GM21529 (cell line): Measurements from ENCODE around the gene WBP1L.
"Not testable (repeated sequence)": the region's sequence is repeated elsewhere in the genome, so short reads cannot be mapped to it uniquely, and the experiment has no call there.

ENCODE experiments used
- ATAC-seq: cut with Tn5 transposase; IDR thresholded peaks from one replicate; pipeline ENCODE4 v1.9.1; 2021; ENCODE audit not compliant: unreplicated experiment

The WBP1L gene

DNA sequence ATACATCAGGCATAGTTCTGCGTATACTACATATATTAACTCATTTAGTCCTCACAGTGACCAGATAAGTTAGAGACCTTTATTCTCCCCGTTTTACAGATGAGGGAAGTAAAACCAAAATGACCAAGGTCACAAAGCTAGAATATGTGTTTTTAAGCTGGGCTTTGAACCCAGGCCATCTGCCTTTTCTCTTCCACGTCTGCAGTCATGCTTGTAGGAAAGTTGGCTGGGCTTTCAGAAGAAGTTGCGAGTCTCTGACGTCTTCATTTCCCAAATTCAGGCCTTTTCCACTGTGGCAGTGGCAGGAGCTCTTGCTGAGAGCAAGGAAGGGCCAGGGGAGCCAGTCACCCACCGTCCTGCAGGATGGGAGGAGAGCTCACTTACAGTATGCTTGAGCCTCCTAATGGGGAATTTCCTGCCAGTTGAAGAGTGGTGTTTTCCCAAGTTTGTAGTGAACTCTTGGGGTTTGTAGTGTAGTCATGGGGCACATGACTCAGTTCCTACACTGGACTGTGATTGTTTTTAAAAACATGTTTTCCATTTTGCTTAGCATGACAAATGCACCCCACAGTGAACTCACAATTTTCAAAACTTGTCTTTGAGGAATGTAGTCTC lies 59.3 kb downstream of the WBP1L start:
- ATAC-seq = no peak

DNA sequence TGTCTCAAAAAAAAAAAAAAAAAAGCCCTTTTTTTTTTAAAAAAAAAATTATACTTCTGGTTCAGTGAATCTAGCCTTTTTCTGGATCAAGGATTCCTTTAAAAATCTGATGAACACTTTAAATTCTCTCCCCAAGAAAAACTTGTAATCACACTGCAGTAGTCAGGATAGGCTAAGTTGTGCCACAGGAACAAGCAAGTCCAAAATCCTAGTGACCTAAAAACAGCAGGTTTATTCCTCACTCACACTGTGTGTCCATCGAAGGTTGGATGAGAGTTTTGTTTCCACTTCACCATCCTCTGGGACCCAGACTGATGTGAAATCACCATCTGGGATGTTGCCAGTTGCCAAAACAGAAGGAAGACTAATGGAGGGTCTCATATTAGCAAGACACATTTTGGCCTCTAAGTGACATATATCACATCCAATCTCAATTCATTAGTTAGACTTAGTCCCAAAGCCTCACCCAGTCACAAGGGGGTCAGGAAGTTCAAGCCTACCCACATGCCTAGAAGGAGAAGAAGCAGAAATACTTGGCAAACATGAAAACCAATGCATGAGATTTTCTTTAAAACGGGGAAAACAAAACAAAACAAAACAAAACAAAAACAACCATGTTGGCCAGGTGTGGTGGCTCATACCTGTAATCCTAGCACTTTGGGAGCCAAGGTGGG lies 60.8 kb downstream of the WBP1L start:
- no peak for ATAC-seq

DNA sequence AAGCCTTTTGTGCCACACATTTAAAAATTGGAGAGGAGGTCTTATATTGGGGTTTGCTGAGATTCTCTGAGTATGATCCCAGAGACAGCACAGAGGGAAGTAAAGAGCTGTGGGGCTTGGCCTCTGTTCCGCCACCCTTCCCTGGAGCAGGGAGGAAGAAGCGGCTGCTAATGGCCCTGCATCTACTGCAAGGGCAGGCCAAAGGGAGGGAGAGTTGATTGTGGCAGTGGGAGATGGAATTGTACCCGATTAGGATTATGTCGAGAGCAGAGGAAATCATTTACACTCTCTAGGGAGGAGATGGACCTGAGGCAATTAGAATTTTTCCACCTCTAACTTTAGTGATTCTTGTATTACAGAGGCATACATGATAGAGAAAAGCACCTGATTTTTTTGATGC lies 64.6 kb downstream of the WBP1L start:
- no peak for ATAC-seq

DNA sequence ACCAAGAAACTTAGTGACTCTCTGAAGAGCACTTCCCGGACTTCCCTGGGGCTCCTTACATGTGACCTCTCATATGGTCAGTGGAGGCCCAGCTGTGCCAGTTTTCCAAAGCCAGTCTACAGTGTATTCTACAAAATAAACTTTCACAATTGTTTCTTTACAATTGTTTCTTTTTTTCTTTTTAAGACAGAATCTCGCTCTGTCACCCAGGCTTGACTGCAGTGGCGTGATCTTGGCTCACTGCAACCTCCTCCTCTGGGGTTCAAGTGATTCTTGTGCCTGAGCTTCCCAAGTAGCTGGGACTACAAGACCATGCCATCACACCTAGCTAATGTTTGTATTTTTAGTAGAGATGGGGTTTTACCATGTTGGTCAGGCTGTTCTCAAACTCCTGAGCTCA lies 67.6 kb downstream of the WBP1L start:
- ATAC-seq = no peak

DNA sequence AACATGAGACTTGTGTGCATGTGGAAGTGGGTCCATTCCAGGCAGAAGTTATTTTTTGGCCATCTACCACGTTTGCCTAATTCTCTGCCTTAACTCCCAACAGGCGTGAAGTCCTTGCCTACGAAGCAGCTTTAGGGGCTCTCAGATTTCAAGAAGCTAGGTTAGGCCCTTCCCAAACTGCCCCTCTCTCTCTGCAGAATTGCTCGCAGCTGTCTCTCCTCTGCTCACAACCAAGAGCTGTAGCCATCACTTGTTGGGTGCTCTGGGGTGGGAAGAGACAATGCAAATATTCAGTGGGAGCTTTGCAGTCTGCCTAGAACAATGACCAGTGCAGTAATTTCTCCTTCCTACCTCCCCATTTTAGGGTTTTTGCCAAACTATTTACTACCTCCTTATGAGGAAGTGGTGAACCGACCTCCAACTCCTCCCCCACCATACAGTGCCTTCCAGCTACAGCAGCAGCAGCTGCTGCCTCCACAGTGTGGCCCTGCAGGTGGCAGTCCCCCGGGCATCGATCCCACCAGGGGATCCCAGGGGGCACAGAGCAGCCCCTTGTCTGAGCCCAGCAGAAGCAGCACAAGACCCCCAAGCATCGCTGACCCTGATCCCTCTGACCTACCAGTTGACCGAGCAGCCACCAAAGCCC lies 68.6 kb downstream of the WBP1L start:
- no peak for ATAC-seq

DNA sequence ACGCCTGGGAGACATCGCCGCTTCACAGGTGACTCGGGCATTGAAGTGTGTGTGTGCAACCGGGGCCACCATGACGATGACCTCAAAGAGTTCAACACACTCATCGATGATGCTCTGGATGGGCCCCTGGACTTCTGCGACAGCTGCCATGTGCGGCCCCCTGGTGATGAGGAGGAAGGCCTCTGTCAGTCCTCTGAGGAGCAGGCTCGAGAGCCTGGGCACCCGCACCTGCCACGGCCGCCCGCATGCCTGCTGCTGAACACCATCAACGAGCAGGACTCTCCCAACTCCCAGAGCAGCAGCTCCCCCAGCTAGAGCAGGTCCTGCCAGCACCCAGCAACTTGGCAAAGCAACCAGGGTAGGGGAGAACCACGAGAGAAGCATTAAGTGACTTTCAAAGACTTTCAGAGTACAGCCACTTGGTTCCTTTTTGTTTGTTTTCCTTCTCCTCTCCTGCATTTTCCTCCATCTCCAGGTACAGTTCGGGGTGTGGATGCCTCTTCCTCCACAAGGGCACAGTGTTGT lies 69.3 kb downstream of the WBP1L start:
- ATAC-seq = no peak

DNA sequence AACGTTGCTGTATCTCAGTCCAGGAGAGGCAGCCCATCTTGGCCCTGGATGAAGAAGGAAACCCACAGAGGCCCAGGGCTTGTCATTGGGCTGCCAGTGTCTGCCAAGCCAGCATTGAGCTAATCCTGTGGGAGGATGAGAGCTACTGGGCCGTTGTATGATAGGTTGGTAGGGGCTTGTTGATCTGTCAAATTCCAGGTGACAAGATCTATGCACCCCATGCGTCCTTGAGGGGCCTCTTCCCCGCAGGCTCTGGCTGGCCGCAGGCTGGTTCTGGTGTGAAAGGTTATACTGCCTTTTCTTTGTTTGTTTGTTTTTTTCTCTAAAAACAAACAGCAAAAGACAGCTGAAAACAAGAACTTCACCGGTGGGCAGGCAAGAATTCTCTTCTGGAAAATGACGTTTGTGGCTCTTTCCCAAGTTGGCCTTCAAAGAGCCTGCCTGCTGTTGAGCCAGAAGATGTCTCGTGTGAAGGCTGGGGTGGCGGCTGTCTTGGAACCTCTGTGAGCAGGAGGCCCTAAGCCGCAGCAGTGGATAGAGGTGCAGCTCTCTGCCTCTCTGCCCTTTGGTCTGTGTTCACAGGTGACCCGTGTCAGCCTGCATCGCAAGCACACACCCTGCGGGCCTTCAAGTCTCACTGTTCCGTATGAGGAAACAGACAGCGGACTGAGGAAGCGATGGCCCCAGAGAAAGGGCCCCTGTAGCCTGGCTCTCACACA lies 70.1 kb downstream of the WBP1L start:
- no peak for ATAC-seq

DNA sequence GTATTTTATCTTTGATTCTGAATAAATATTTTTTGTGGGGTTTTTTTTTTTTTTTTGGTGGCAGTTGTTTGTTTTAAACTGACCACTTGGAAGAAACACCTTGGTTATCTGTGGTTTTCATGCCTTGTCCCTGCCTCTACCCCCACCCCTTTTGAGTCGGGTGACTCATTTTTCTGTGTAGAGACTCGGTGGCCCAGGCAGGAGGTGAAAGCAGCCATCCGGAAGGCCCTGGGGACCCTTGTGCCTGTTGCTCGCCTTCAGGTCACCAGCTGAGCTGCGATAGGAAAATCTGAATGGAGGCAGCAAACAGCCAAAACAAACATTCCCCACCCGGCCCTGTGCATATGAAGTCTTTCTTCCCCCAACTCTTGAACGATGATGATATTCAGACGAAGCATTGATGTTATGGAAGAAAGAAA lies 70.7 kb downstream of the WBP1L start:
- ATAC-seq = no peak

DNA sequence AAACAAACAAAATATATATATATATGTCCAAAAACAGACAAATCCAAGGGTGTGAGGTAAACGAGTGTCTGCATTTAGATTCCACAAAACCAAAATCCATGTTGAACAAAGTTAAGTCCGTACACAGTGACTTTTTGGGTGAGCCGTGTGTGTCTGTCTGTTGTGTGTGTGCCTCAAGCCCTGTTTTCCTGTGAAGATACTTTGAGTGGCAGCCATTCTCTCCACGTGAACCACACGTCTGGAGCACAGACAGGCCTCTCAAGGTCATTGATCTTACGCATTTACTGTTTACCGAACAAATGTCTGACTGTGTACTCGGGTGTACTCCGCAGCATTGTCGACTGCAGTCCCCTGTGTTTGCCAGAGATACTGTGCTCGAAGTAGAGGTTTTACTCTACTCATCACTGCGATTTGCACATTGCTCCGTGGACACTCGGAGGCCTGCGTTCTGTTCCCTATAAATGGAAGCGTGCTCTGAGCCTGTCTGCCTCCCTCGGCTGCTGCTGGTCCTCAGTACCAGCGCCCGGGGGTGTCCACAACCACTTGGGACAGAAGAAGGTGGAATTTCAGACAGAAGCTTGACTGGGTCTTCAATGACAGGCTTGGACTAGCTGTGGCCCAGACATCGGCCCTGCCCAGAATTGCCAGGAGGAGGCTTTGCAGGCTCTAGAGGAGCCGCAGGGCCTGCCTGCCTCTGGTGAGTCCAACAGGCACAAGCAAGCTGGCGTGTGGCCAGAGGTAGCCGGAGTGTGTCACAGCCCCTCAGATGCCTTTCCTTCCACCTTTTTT lies 71.3 kb downstream of the WBP1L start:
- no peak for ATAC-seq

DNA sequence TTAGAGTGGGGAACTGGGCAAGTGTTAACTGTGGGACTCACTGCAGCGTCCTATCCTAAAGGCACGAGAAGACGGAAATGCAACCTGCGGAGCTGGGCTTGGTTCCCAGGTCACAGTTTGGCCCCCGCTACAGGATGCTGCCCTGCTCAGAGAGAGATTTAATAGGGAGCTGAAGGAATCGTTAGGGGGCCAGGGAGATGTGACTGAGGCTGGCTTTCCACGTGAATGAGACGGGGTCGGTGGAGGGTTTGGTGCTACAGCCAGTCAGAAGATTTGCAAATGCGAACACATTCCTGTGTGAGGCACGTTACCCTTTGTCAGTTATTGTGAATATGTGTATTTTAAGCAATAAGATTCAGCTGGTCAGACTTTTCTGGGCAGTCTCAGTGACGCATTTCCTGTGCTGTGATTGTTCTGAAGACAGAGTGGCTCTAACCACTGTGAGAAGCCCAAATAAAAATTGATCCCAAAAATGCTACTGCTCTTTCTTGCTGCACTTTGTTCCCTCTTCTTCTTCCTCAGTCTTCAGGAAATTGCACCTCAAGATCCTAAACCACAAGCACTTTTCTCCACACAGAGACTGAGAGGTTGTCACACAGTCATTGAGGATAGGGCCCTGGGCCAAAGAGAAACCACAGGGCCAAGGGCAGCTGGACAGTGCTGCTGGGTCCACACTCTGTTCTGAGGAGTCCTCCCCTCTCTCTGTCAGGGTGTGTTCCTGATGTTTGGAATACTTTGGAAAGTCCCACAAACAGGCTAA lies 72.2 kb downstream of the WBP1L start:
- ATAC-seq = no peak

DNA sequence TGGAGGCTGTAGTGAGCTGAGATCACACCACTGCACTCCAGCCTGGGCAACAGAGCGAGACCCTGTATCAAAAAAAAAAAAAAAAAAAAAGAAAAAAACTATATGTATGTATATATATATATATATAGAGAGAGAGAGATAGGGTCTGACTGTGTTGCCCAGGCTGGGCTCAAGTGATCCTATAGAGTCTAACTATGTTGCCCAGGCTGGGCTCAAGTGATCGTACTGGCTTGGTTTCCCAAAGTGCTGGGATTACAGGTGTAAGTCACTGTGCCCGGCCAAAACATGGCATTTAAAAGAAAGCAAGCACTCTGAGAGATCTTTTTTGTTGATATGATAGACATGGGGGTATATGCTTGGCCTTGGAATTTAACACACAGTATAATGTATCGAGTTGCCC lies 73.4 kb downstream of the WBP1L start:
- no peak for ATAC-seq

DNA sequence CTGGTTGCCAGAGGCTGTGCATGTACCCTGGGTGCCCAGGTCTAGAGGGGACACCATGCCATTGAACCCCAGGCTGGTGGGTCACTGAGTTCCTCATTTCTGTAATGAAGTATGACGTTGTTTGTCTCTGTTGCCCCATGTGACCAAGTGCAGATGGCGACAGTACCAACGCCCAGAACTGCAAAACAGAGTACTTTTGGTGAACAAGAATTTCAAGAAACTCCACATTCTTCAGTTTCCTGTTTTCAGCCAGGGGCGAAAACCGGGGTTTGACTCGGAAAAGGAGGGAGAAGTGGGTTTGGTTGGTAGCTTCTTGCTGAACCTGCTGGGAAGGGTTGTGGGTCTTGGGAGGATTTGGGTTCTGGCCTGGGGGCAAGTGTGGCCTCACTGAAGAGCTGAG lies 75.3 kb downstream of the WBP1L start:
- no peak for ATAC-seq

DNA sequence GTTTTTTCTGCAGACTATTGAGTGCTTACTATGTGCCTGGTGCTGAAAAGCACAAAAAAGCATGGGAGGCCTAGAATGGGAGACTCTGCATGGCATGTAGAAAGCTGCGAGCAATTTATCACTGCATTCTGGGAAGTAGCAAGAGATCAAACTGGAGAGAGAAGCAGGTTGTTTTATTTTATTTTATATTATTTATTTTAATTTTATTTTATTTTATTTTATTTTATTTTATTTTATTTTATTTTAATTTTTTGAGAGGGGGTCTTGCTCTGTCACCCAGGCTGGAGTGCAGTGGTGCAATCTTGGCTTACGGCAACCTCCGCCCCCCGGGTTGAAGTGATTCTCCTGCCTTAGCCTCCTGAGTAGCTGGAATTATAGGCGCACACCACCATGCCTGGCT lies 76.3 kb downstream of the WBP1L start:
- ATAC-seq = not testable (repeated sequence)

DNA sequence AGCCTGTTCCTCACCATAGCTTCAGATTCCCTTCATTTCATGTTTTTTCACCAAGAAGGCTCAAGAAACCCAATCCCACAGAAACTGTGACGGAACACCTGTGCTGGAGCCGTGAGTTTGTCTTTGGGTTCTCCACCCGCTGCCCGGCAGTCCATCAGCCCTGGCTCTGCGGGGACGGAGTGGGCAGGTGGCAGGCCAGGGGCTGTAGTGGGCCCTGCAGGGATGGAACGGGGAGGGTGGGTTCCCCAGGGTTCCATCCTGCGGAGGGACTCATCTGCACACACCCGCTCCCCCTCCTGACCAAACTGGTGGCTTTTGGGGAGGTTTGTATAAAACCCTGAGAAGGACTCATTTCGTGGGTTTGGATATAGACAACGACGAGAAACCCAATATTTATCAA lies 78.5 kb downstream of the WBP1L start:
- no peak for ATAC-seq

DNA sequence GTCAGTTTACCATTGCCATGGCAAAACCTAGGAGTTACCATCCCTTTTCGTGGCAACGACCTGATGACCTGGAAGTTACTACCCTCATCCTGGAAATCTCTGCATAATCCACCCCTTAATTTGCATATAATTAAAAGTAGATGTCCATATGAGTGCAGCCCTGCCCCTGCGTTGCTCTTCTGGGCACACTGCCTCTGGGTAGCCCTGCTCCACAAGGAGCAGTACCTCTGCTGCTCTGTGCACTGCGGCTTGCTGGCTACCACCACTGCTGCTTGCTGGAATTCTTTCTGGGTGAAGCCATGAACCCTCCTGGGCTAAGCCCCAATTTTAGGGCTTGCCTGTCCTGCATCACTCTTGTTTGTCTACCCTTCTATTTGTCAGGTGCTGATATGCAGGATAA lies 80.9 kb downstream of the WBP1L start:
- no peak for ATAC-seq

DNA sequence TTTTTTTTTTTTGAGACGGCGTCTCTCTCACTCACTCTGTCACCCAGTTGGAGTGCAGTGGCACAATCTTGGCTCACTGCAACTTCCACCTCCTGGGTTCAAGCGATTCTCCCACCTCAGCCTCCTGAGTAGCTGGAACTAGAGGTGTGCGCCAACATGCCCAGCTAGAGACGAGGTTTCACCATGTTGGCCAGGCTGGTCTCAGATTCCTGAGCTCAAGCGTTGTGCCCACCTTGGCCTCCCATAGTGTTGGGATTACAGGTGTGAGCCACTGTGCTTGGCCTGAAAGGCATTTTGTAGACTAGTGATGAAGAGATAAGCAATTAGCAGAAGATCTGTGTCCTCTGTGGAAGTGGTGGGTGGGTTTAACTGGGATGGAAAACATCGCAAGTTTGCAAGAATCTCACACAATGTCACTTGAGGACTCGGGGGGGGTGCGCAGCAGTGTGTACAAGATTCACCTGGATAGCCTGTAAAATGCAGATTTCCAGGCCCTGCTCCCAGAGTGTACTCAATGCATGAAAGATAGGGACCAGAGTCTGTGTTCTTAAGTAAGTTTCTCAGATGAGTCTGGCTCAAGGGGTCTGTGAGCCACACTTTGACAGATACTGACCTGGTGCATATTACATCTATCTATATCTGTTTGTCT lies 82.5 kb downstream of the WBP1L start:
- no peak for ATAC-seq

DNA sequence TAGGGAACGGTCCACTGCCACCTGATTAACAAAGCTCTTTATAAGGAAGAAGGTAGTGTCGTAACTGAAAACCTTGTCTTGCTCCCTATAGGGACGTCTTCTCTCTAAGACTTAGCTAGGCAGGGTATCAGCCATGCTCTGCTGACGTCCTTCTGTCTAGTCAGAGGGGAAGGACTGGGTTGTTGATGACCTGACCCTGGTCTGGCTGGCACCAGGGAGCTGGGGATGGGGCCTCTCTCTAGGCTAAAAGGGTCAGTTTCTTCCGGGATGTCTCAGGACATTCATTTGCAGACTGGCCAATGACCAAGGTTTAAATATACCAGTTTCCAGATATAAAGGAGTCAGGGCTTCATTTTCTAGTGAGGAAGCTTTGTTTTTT lies 83.8 kb downstream of the WBP1L start:
- no peak for ATAC-seq

DNA sequence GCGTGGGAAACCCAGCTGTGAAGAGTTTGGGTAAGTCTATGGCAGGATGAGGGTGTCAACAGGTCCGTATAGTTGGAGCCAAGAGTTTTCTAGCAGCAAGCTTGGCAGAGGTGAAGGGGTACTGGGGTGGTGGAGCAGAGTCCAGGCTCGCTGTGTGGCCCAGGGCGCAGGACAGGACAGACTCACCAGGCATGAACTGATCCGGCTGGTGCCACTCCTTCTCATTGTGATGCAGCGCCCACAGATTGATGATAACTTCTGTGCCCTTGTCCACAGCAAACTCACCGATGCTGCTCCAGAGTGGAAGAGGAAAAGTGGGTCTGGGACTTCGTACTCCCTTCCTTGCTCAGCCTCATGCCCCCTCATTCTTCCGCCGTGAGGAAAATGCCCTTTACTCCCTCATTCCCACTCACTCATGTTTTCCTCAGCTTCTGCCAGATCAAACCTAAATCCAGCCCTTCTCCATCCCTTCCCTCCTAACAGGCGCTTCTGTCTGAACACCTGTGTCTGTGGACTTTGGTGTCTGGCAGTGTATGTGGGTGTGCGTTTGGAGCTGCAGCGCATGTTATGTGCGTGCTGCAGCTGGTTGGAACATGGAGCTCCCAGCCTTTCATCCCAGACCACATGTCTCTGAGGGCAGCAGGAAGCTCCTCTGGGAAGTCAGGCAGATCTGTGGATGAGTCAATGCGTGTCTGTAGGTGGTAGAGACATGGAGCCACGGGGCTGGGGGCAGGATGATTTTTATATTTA lies 87.7 kb downstream of the WBP1L start:
- ATAC-seq = no peak

DNA sequence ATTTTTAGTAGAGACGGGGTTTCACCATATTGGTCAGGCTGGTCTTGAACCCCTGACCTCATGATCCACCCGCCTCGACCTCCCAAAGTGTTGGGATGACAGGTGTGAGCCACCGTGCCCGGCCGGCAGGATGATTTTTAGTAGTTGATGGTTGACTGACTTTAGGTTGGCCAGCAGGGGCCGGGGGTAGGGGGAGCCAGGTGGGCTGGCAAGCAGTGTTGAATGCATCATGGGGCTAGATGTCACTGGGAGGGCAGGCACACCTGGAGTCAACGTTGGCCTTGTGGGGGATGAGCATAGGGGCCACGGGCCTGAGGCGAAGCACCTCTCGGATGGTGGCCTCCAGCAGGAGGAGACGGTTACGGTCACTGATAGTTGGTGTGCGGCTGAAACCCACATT lies 88.5 kb downstream of the WBP1L start:
- no peak for ATAC-seq
